A673 (cell line): ENCODE measurements around the gene SMTN.
"Not testable (repeated sequence)": the region's sequence is repeated elsewhere in the genome, so short reads cannot be mapped to it uniquely, and the experiment has no call there.

Source experiments
- CTCF ChIP-seq: fragments of 300-800, 200-600 bp; sonication (generic); conservative IDR thresholded peaks from 2 replicates; pipeline ENCODE4 v1.5.1; 2017; ENCODE audit warnings: low read depth, mild to moderate bottlenecking, antibody characterized with exemption, low read length, moderate library complexity, mixed read lengths
- EZH2 ChIP-seq: fragments of 200-600 bp; sonication (generic); IDR thresholded peaks from 2 replicates; pipeline ENCODE4 v1.6.1; 2017; ENCODE audit warnings: borderline replicate concordance, low read depth, mild to moderate bottlenecking, mixed read lengths, antibody characterized with exemption, low read length; ENCODE audit not compliant: poor library complexity, severe bottlenecking

GRCh38 chr22:31073545-31074145 is 7.5 kb upstream of the SMTN start:
- TF ChIP-seq CTCF, EZH2: not testable (repeated sequence)
